Ovary (tissue), 9 donors: ENCODE data around the gene CPXM2. TPM values are rescaled to one million over a fixed set of nuclear protein-coding genes. Genes with fewer than 3 reads are reported as not detected.

Experiments used
- DNase-seq, 5 donors: peaks; one replicate each; pipeline ENCODE4 v3.0.0-alpha.2; 2019 to 2020
- H3K27ac ChIP-seq, 2 donors: fragments of 200-600 bp; one replicate each; pipeline versions ENCODE4 v1.5.1 to v1.8.0; 2019 to 2022
- H3K27me3 ChIP-seq: fragments of 200-600 bp; one replicate; pipeline ENCODE4 v1.8.0; 2022
- H3K36me3 ChIP-seq: fragments of 200-600 bp; sonication (generic); one replicate; pipeline ENCODE4 v1.5.1; 2019
- H3K4me1 ChIP-seq: one replicate; pipeline ENCODE4 v1.8.1; 2013; ENCODE audit warnings: mild to moderate bottlenecking, moderate library complexity; ENCODE audit not compliant: insufficient read depth
- H3K4me3 ChIP-seq: fragments of 200-600 bp; sonication (generic); one replicate; pipeline ENCODE4 v1.5.1; 2017
- H3K9me3 ChIP-seq, 2 donors: fragments of 200-600 bp in 1 of 2; sonication (generic) in 1 of 2; one replicate each; pipeline versions ENCODE4 v1.5.1 to v1.8.1; 2013 to 2019; ENCODE audit warnings: mild to moderate bottlenecking in 1 of 2, moderate library complexity in 1 of 2
- EP300 ChIP-seq: sonication (generic); formaldehyde crosslinking; IDR thresholded peaks from one replicate; pipeline ENCODE4 v1.6.1; 2017; ENCODE audit warnings: antibody characterized with exemption
- POLR2A ChIP-seq: fragments of 450-650 bp; IDR thresholded peaks from one replicate; pipeline ENCODE4 v1.6.1; 2017; ENCODE audit warnings: antibody characterized with exemption, mild to moderate bottlenecking, moderate library complexity
- WGBS, 3 donors: extraction: QIAGEN DNeasy Blood & Tissue Kit in 1 of 3; methylation state at CpG; one replicate each; pipeline versions ENCODE4 v1.1.5 to v1.1.7; 2013 to 2017; 5-methylcytosine and 5-hydroxymethylcytosine counted together
- intact Hi-C, 4 donors: fragments of 100-400 bp; cut with DNase I; formaldehyde crosslinking; loops; one replicate each; pipeline versions ENCODE4 v1.11.0 to v1.15.1; 2022 to 2023
- polyA plus RNA-seq, 2 donors: library from polyadenylated mRNA; stranded (reverse); fragments of 200-250 nt in 1 of 2; fragments of 350-450 nt in 1 of 2; fragmentation: Illumina TruSeq in 1 of 2; extraction: RNeasy Lipid Tissue Mini Kit (QIAGEN cat#74804) in 1 of 2; gene quantifications; one replicate each; pipeline ENCODE4 v1.2.3, GENCODE V29; 2013 to 2014
- total RNA-seq, 7 donors: library from RNA; depleted of rRNA in 2 of 7; stranded (reverse); fragments of >200 nt in 2 of 7; fragmentation: NEBNext Ultra II Directional in 3 of 7; extraction: Animal tissue kit (Norgen Biotek cat#: 25700) in 3 of 7; gene quantifications; one replicate each; pipeline versions ENCODE4 v1.1.0 to v1.2.4, GENCODE V29; 2016 to 2023
- TF ChIP-seq, protein P1 (sequence below), 3 donors: fragments of 450-650 bp in 2 of 3; fragments of 200-600 bp in 1 of 3; IDR thresholded peaks; one replicate each; pipeline versions ENCODE4 v1.5.1 to v1.8.0; 2016 to 2022; ENCODE audit warnings: antibody characterized with exemption in 3 of 3, mild to moderate bottlenecking in 1 of 3
- donor health status: DM: no; HTN: no; CAD: no; lungs with moderate emphysema.
- donor health status: DM: no; HTN: no; CAD: no.
- donor health status: Bipolar disorder and iron deficiency.
- donor health status: DM: yes; HTN: yes; CAD: no.
- donor health status: DM: no; HTN: no; CAD: no.
- donor health status: DM: yes; HTN: yes; CAD: no.

CPXM2 gene
- total and polyA plus RNA-seq, 9 donors = 5.5 to 66.0 (median 13.3) TPM

DNA sequence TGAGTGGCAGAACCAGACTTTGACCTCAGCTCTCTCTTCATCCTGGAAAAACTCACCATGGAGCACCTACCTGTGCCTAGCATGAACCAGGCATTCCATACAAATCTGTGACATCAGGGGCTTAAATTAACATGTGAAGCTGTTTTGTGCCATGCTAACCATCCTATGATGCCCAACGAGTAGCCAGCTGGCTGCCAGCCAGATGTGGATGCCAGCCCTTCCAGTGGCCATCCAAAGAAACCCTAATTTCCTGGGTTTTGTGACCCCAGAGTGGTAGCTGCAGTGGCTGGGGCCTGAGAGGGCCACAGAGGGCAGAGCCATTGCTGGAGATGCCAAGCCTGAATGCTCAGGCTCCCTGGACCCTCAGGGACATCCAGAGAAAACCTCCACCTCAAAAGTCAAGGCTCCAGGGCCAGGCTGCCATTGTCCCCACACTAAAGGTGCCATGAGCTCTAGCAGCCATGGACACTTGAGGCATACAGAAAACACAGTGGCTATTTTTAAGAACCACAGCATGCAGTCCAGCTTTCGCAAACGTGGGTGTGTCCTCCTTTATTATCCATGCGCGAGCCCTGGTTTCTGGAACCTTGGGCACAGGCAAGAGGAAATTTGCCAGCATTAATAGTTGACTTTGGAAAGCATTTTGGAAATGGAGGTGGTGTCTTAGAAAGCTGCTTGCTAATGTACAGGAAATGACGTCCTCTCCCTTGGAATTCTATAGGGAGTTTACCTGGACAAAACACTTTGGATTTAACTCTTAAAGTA lies 6.0 kb downstream of the CPXM2 start:
- 58 to 76% (median 64%) methylated on average over 6 of the region's 6 CpGs for WGBS, 3 donors
- TF ChIP-seq, protein P1, sequence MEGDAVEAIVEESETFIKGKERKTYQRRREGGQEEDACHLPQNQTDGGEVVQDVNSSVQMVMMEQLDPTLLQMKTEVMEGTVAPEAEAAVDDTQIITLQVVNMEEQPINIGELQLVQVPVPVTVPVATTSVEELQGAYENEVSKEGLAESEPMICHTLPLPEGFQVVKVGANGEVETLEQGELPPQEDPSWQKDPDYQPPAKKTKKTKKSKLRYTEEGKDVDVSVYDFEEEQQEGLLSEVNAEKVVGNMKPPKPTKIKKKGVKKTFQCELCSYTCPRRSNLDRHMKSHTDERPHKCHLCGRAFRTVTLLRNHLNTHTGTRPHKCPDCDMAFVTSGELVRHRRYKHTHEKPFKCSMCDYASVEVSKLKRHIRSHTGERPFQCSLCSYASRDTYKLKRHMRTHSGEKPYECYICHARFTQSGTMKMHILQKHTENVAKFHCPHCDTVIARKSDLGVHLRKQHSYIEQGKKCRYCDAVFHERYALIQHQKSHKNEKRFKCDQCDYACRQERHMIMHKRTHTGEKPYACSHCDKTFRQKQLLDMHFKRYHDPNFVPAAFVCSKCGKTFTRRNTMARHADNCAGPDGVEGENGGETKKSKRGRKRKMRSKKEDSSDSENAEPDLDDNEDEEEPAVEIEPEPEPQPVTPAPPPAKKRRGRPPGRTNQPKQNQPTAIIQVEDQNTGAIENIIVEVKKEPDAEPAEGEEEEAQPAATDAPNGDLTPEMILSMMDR (IDR thresholded peaks at IDR 0.05) = no peak
- TF ChIP-seq EP300 (no peak), POLR2A (no peak)
- peaks cover under 1% of the 10 kb centered on the region for H3K4me1 ChIP-seq

DNA sequence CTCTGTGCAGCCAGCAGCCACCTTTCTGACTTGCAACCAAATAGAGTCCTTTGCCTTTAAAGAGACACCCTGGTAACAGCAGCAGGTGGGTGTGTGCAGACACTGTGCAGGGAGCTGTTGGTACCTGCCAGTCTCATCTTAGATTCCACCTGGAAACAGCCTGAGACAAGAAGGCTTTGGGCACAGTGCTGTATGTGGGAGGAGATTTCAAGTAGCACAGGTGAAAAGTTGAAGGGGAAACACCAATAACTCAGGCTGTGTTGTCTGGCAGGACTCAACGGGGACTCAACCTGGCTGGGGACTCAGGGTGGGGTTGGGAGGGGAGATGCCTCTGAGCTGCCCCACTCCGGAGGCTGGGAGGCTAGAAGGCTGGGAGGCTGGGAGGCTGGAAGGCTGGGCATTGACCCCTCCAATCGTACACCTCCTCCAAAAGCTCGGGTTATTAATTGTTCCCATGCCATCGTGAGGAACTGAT lies 6.7 kb downstream of the CPXM2 start:
- 79 to 90% (median 86%) methylated on average over 5 of the region's 5 CpGs for WGBS, 3 donors
- no peaks in the 10 kb centered on the region for H3K4me1 ChIP-seq
- no peaks in the 10 kb centered on the region for H3K27me3 ChIP-seq
- TF ChIP-seq POLR2A (no peak), EP300 (no peak)
- TF ChIP-seq, protein P1 (IDR thresholded peaks at IDR 0.05) = no peak
- intact Hi-C loops = no loop called here
- H3K9me3 ChIP-seq = no peaks in the 10 kb centered on the region
- no peak for DNase-seq
- no peaks in the 10 kb centered on the region for H3K36me3 ChIP-seq
- H3K27ac ChIP-seq = no peak overlapping the region
- no peak overlapping the region for H3K4me3 ChIP-seq

More for the DNA sequence above, 6.0 kb downstream of the CPXM2 start:
- Histone ChIP-seq H3K36me3 (no peaks in the 10 kb centered on the region), H3K4me3 (no peak overlapping the region), H3K27me3 (no peaks in the 10 kb centered on the region), H3K9me3 (no peaks in the 10 kb centered on the region), H3K27ac (no peak overlapping the region)
- intact Hi-C loops = no loop called here
- peak in 1 of 5 donors; percentile 28 for DNase-seq

GRCh38 chr10:123884351-123884906 lies 7.2 kb downstream of the CPXM2 start:
- Histone ChIP-seq H3K4me3 (no peak overlapping the region), H3K4me1 (no peaks in the 10 kb centered on the region)

DNA sequence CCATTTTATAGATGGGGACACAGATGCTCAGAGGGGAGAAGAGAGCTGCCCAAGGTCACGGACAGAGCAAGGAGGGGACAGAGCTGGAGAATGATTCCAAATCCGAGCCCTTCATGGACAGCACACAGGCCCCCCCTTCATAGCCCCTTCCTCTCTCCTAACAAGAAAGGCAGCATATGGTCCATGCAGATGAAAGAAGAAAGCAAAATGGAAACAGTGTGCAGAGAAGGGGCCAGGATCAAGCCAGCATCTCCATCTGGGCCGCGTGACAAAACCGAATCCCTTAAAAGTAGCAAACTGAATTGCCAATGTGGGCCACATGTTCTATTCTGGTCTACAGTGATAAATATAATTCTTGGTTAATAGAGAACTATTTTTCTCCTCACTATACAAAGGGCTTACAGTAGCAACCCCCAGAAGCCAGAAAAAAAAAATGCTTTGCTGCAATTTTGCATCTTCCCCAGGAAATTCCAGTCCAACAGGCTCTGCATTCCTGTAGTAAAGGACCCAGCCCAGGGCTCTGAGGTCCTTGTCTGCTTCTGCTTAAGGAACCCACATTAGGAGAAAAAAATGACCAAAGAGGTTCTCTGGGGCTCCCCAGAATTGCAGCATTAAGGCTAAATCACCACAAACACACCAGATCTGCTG lies 7.8 kb downstream of the CPXM2 start:
- Histone ChIP-seq H3K27ac (no peak overlapping the region), H3K27me3 (no peaks in the 10 kb centered on the region), H3K36me3 (no peaks in the 10 kb centered on the region), H3K9me3 (no peaks in the 10 kb centered on the region), H3K4me3 (no peak overlapping the region), H3K4me1 (no peaks in the 10 kb centered on the region)
- intact Hi-C loops = no loop called here
- WGBS, 3 donors = 57 to 75% (median 73%) methylated on average over 5 of the region's 5 CpGs
- no peak for DNase-seq
- no peak for TF ChIP-seq EP300
- TF ChIP-seq POLR2A = no peak
- TF ChIP-seq, protein P1 (IDR thresholded peaks at IDR 0.05) = no peak

More at GRCh38 chr10:123884351-123884906, 7.2 kb downstream of the CPXM2 start:
- peak in 4 of 5 donors; percentile 32 to 49 (median 42) for DNase-seq
- TF ChIP-seq, protein P1 (IDR thresholded peaks at IDR 0.05) = no peak
- no peak for TF ChIP-seq EP300
- intact Hi-C loops = no loop called here
- no peaks in the 10 kb centered on the region for H3K36me3 ChIP-seq
- H3K27me3 ChIP-seq = no peaks in the 10 kb centered on the region
- H3K27ac ChIP-seq = no peak overlapping the region
- 25 to 40% (median 28%) methylated on average over 7 of the region's 7 CpGs for WGBS, 3 donors
- no peaks in the 10 kb centered on the region for H3K9me3 ChIP-seq
